B cell (primary cell): ENCODE data around the gene EVPL. TPM values are rescaled to one million over a fixed set of nuclear protein-coding genes. Genes with fewer than 3 reads are reported as not detected.

Experiments used
- ATAC-seq: fragments of 200-7000 bp; cut with Tn5 transposase; one replicate; pipeline ENCODE4 v1.10.0; 2021; ENCODE audit warnings: low read depth, mild to moderate bottlenecking, moderate number of reproducible peaks, moderate library complexity
- CTCF ChIA-PET: fragments of 350-600 bp; sonication (Branson Sonifier 250); formaldehyde crosslinking; loops from one replicate; lab custom pipeline; 2021; ENCODE audit warnings: antibody characterized with exemption, inconsistent platforms; lab: Charles Lee
- POLR2A ChIA-PET: fragments of 350-600 bp; sonication (Branson Sonifier 250); formaldehyde crosslinking; loops from one replicate; lab custom pipeline; 2021; ENCODE audit warnings: antibody characterized with exemption; lab: Charles Lee
- DNase-seq: peaks from one replicate; pipeline ENCODE4 v3.0.0; 2013
- H2AFZ ChIP-seq: 2 replicates; pipeline ENCODE4 v1.6.1; 2012; ENCODE audit warnings: mild to moderate bottlenecking, low read depth, low read length; ENCODE audit not compliant: insufficient read depth, poor library complexity, severe bottlenecking
- H3K27ac ChIP-seq, 2 donors: 1 replicate in 1 of 2; 2 replicates in 1 of 2; pipeline ENCODE4 v1.5.1; 2012 to 2013; ENCODE audit warnings: low read length in 2 of 2, mild to moderate bottlenecking in 2 of 2, moderate library complexity in 1 of 2
- H3K27me3 ChIP-seq, 4 experiments: fragments of 200-600 bp in 1 of 4; sonication (generic) in 1 of 4; replicated peaks in 1 of 4; 1 replicate in 2 of 4; 2 replicates in 2 of 4; pipeline versions ENCODE4 v1.6.1 to v1.7.0; 2013 to 2016; ENCODE audit warnings: low read length in 3 of 4, mild to moderate bottlenecking in 2 of 4, mixed read lengths in 1 of 4, moderate library complexity in 1 of 4; ENCODE audit not compliant: insufficient read depth in 4 of 4, control insufficient read depth in 3 of 4; ENCODE audit errors: control extremely low read depth in 1 of 4
- H3K36me3 ChIP-seq, 2 experiments: replicated peaks in 1 of 2; 1 replicate in 1 of 2; 2 replicates in 1 of 2; pipeline versions ENCODE4 v1.6.1 to v1.7.1; 2013; ENCODE audit warnings: low read length in 1 of 2; ENCODE audit not compliant: insufficient read depth in 2 of 2, control insufficient read depth in 1 of 2; ENCODE audit errors: control extremely low read depth in 1 of 2, extremely low read depth in 1 of 2
- H3K4me1 ChIP-seq, 2 donors: fragments of 200-600 bp in 1 of 2; sonication (generic) in 1 of 2; 1 replicate in 1 of 2; 2 replicates in 1 of 2; pipeline versions ENCODE4 v1.5.1 to v1.6.1; 2013 to 2017; ENCODE audit warnings: low read length in 2 of 2; ENCODE audit not compliant: control insufficient read depth in 2 of 2, insufficient read depth in 2 of 2
- H3K4me2 ChIP-seq: replicated peaks from 2 replicates; pipeline ENCODE3; 2012; ENCODE audit warnings: mild to moderate bottlenecking, low read depth, low read length; ENCODE audit not compliant: poor library complexity, severe bottlenecking
- H3K4me3 ChIP-seq, 5 experiments: fragments of 200-600 bp in 1 of 5; sonication (generic) in 1 of 5; 1 replicate in 3 of 5; 2 replicates in 2 of 5; pipeline versions ENCODE4 v1.5.1 to v1.7.0; 2011 to 2016; ENCODE audit warnings: low read length in 4 of 5, mild to moderate bottlenecking in 4 of 5, low read depth in 2 of 5, control low read depth in 1 of 5, moderate library complexity in 1 of 5; ENCODE audit not compliant: insufficient read depth in 1 of 5; ENCODE audit errors: control extremely low read depth in 1 of 5, extremely low read depth in 1 of 5
- H3K79me2 ChIP-seq: fragments of 200-600 bp; sonication (generic); one replicate; pipeline ENCODE4 v1.6.0; 2016; ENCODE audit warnings: low read length; ENCODE audit not compliant: control insufficient read depth, insufficient read depth
- H3K9ac ChIP-seq: fragments of 200-600 bp; sonication (generic); 2 replicates; pipeline ENCODE4 v1.6.1; 2017; ENCODE audit warnings: mild to moderate bottlenecking, low read length, moderate library complexity
- H3K9me3 ChIP-seq, 3 donors: one replicate each; pipeline versions ENCODE4 v1.6.1 to v1.7.1; 2013; ENCODE audit warnings: low read length in 2 of 3; ENCODE audit not compliant: control insufficient read depth in 2 of 3, insufficient read depth in 1 of 3; ENCODE audit errors: control extremely low read depth in 1 of 3
- H4K20me1 ChIP-seq: 2 replicates; pipeline ENCODE4 v1.6.0; 2012; ENCODE audit warnings: mild to moderate bottlenecking, low read length; ENCODE audit not compliant: insufficient read depth, control insufficient read depth, poor library complexity, severe bottlenecking
- H3K27ac Mint-ChIP-seq: one replicate; pipeline ENCODE4 v1.8.0; 2021; ENCODE audit warnings: mixed read lengths
- H3K27me3 Mint-ChIP-seq: one replicate; pipeline ENCODE4 v1.8.0; 2021; ENCODE audit warnings: mixed read lengths
- H3K4me1 Mint-ChIP-seq: one replicate; pipeline ENCODE4 v1.8.0; 2021; ENCODE audit warnings: mixed read lengths
- H3K4me3 Mint-ChIP-seq: one replicate; pipeline ENCODE4 v1.8.0; 2021; ENCODE audit warnings: mixed read lengths
- H3K9me3 Mint-ChIP-seq: one replicate; pipeline ENCODE4 v1.8.0; 2022; ENCODE audit warnings: mixed read lengths; ENCODE audit not compliant: insufficient read depth
- CTCF ChIP-seq: fragments of 200-600 bp; IDR thresholded peaks from one replicate; pipeline ENCODE4 v1.8.0; 2022; ENCODE audit warnings: antibody characterized with exemption, mild to moderate bottlenecking
- EZH2 ChIP-seq: IDR thresholded peaks from 2 replicates; pipeline ENCODE4 v1.6.1; 2012; ENCODE audit warnings: borderline replicate concordance, low read depth, mild to moderate bottlenecking, moderate library complexity, low read length; ENCODE audit not compliant: insufficient read depth, poor library complexity, severe bottlenecking
- WGBS: methylation state at CpG from one replicate; pipeline ENCODE4 v1.1.5; 2013; ENCODE audit warnings: missing lambda C conversion rate; ENCODE audit not compliant: insufficient coverage; 5-methylcytosine and 5-hydroxymethylcytosine counted together
- intact Hi-C: fragments of 100-400 bp; cut with micrococcal nuclease; formaldehyde crosslinking; loops from one replicate; pipeline ENCODE4 v1.10.0; 2022
- polyA plus RNA-seq: library from polyadenylated mRNA; depleted of rRNA; stranded (reverse); fragments of >200 nt; gene quantifications from 2 replicates; pipeline ENCODE4 v1.2.3, GENCODE V29; 2012
- total RNA-seq, 2 donors: library from RNA; stranded (reverse); fragments of 120-200 nt in 1 of 2; gene quantifications; 1 replicate in 1 of 2; 2 replicates in 1 of 2; pipeline versions ENCODE4 v1.2.3 to v1.2.4, GENCODE V29; 2013 to 2022

EVPL gene
- total and polyA plus RNA-seq, 2 donors (not counting 1 experiment from before 2014, with no cell fraction given): not detected

GRCh38 chr17:76038050-76038449 is 10.9 kb upstream of the EVPL start:
- no peak for DNase-seq
- H3K4me3 Mint-ChIP-seq: no peak overlapping the region
- 84% methylated on average over 3 of the region's 3 CpGs for WGBS
- H2AFZ ChIP-seq: no peak overlapping the region
- no peaks in the 10 kb centered on the region for H3K27me3 Mint-ChIP-seq
- H3K9me3 Mint-ChIP-seq: no peaks in the 10 kb centered on the region
- peaks cover 18 to 48% of the 10 kb centered on the region in 2 experiments for H3K36me3 ChIP-seq
- no peak for ATAC-seq
- no peak overlapping the region for H3K4me3 ChIP-seq
- H3K4me1 ChIP-seq: no peaks in the 10 kb centered on the region
- POLR2A ChIA-PET: no interaction called here
- H3K9ac ChIP-seq: no peak overlapping the region
- CTCF ChIA-PET: interaction anchor here (1.2 kb wide), 1 partner anchor 19 kb away, joined by 3 read pairs; no protein-coding TSS in a partner anchor
- H3K27me3 ChIP-seq: no peaks in the 10 kb centered on the region
- TF ChIP-seq EZH2: no peak
- TF ChIP-seq CTCF: no peak
- H3K9me3 ChIP-seq: no peaks in the 10 kb centered on the region
- no peak overlapping the region for H3K27ac ChIP-seq
- H3K79me2 ChIP-seq: no peaks in the 10 kb centered on the region
- intact Hi-C loops: no loop called here
- H4K20me1 ChIP-seq: no peaks in the 10 kb centered on the region
- H3K27ac Mint-ChIP-seq: no peak overlapping the region
- H3K4me2 ChIP-seq: no peak overlapping the region
- H3K4me1 Mint-ChIP-seq: no peaks in the 10 kb centered on the region

- Histone ChIP-seq H3K79me2 (no peaks in the 10 kb centered on the region), H3K27me3 (no peaks in the 10 kb centered on the region), H3K36me3 (peaks cover 16 to 38% of the 10 kb centered on the region in 2 experiments), H3K4me2 (no peak overlapping the region), H2AFZ (no peak overlapping the region), H3K4me3 (no peak overlapping the region), H3K9me3 (no peaks in the 10 kb centered on the region), H3K9ac (no peak overlapping the region), H3K27ac (no peak overlapping the region), H3K4me1 (no peaks in the 10 kb centered on the region), H4K20me1 (no peaks in the 10 kb centered on the region)
- TF ChIP-seq EZH2: no peak
- no peak for TF ChIP-seq CTCF
- 96% methylated on average over 21 of the region's 22 CpGs for WGBS
- H3K27me3 Mint-ChIP-seq: no peaks in the 10 kb centered on the region
- ChIA-PET CTCF (interaction anchor here (0.6 to 1.2 kb wide), 2 partner anchors 18 to 29 kb away, joined by 3 read pairs; no protein-coding TSS in a partner anchor), POLR2A (no interaction called here)
- H3K4me3 Mint-ChIP-seq: no peak overlapping the region
- intact Hi-C loops: no loop called here
- no peak overlapping the region for H3K27ac Mint-ChIP-seq
- H3K9me3 Mint-ChIP-seq: no peaks in the 10 kb centered on the region
- DNase-seq (no peak), ATAC-seq (no peak)
- no peaks in the 10 kb centered on the region for H3K4me1 Mint-ChIP-seq
Measured at GRCh38 chr17:76036497-76037261, 9.6 kb upstream of the EVPL start.
